Heart right ventricle (tissue), 16 donors: ENCODE results near the gene RIN1. TPM values are rescaled to one million over a fixed set of nuclear protein-coding genes. Genes with fewer than 3 reads are reported as not detected.

Source experiments
- ATAC-seq, 8 donors: fragments of 200-7000 bp; cut with Tn5 transposase; one replicate each; pipeline ENCODE4 v1.9.1; 2020; ENCODE audit warnings: mild to moderate bottlenecking in 8 of 8, moderate library complexity in 8 of 8, moderate number of reproducible peaks in 1 of 8
- DNase-seq, 2 donors: peaks; one replicate each; pipeline ENCODE4 v3.0.0-alpha.2; 2020
- H3K27ac ChIP-seq, 10 donors: fragments of 200-600 bp; sonication (generic) in 2 of 10; one replicate each; pipeline versions ENCODE4 v1.5.0 to v1.8.0; 2020 to 2022; ENCODE audit warnings: mild to moderate bottlenecking in 3 of 10
- H3K27me3 ChIP-seq, 7 donors: fragments of 200-600 bp; one replicate each; pipeline ENCODE4 v1.8.0; 2021 to 2022; ENCODE audit warnings: mild to moderate bottlenecking in 2 of 7
- H3K36me3 ChIP-seq, 9 donors: fragments of 200-600 bp; sonication (generic) in 1 of 9; one replicate each; pipeline versions ENCODE4 v1.5.0 to v1.8.0; 2020 to 2022; ENCODE audit warnings: mild to moderate bottlenecking in 2 of 9
- H3K4me1 ChIP-seq, 9 donors: fragments of 200-600 bp; sonication (generic) in 1 of 9; one replicate each; pipeline versions ENCODE4 v1.5.0 to v1.8.0; 2020 to 2022; ENCODE audit warnings: mild to moderate bottlenecking in 4 of 9
- H3K4me3 ChIP-seq, 10 donors: fragments of 200-600 bp; sonication (generic) in 2 of 10; one replicate each; pipeline versions ENCODE4 v1.5.0 to v1.8.0; 2020 to 2022; ENCODE audit warnings: mild to moderate bottlenecking in 7 of 10, moderate library complexity in 2 of 10
- H3K9me3 ChIP-seq, 11 donors: fragments of 200-600 bp in 10 of 11; sonication (generic) in 2 of 11; one replicate each; pipeline versions ENCODE4 v1.5.0 to v1.8.0; 2013 to 2022; ENCODE audit warnings: mild to moderate bottlenecking in 2 of 11, control low read depth in 1 of 11, moderate library complexity in 1 of 11
- CTCF ChIP-seq, 9 donors: fragments of 200-600 bp; sonication (generic) in 2 of 9; IDR thresholded peaks; one replicate each; pipeline versions ENCODE4 v1.5.0 to v1.8.0; 2021 to 2022; ENCODE audit warnings: antibody characterized with exemption in 9 of 9, mild to moderate bottlenecking in 5 of 9, moderate library complexity in 1 of 9
- WGBS, 2 donors: extraction: QIAGEN DNeasy Blood & Tissue Kit; methylation state at CpG; one replicate each; pipeline ENCODE4 v1.1.7; 2013; ENCODE audit warnings: inconsistent platforms in 1 of 2; 5-methylcytosine and 5-hydroxymethylcytosine counted together
- intact Hi-C, 10 donors: fragments of 100-400 bp; cut with DNase I; formaldehyde crosslinking; loops; one replicate each; pipeline versions ENCODE4 v1.11.1 to v1.14.2; 2022
- polyA plus RNA-seq, 2 donors: library from polyadenylated mRNA; stranded (reverse); fragments of 200-250 nt; gene quantifications; one replicate each; pipeline ENCODE4 v1.2.3, GENCODE V29; 2013
- total RNA-seq, 10 donors: library from RNA; stranded (reverse); fragmentation: NEBNext Ultra II Directional in 3 of 10; extraction: Animal tissue kit (Norgen Biotek cat#: 25700) in 3 of 10; gene quantifications; one replicate each; pipeline versions ENCODE4 v1.2.1 to v1.2.4, GENCODE V29; 2021 to 2023
- donor health status: Arrhythmogenic right ventricular cardiomyopathy.
- donor health status: ischemic (EF 13 %, LVEDD 7.1; RV severe dilation, severe dysfunction).
- donor health status: healthy with polysubstance abuse.
- donor health status: DM: no; HTN: yes; CAD: no.
- donor health status: DM: no; HTN: no; CAD: no.
- donor health status: ischemic (EF 25% LVEDD 6.9; RV normal size, moderate dysfunction).
- donor health status: ischemic (EF 25% LVEDD 5.7; RV mildly dilated, moderate dysfunction).
- donor health status: healthy.
- donor health status: DM: yes; HTN: yes; CAD: no.
- donor health status: Ischemic cardiomyopathy.
- donor health status: ischemic (EF 35%, LVEDD 5.7; RV mildly dilated, moderate dysfunction).
- donor health status: nonischemic (EF 11% LVEDD 7.7; RV severe dilation, severe dysfunction).
- donor health status: DM: yes; HTN: yes; CAD: no.
- donor health status: PGD.
- donor health status: ischemic (EF 29% LVEDD 5.4; RV normal size, mild dysfunction).
- donor health status: nonischemic (EF 23%, LVEDD 6.1; RV moderate dilation, normal function).

RIN1 gene
- total and polyA plus RNA-seq, 12 donors, result 0.81 to 10.8 (median 1.9) TPM

GRCh38 chr11:66283461-66284105 lies 52.7 kb downstream of the RIN1 start:
- DNase-seq, result no peak
- H3K36me3 ChIP-seq, result peaks cover 0 to 15% (median 0%) of the 10 kb centered on the region in 9 donors
- TF ChIP-seq CTCF (IDR thresholded peaks at IDR 0.05), result peak in 1 of 9 donors; percentile 9
- intact Hi-C loops, result loop anchor here in 6 of 10 donors (2.0 to 10.0 kb wide), 3 partner anchors 59 to 61 kb away; no protein-coding TSS in a partner anchor
- no peak for ATAC-seq
- no peak overlapping the region for H3K4me3 ChIP-seq
- no peak overlapping the region for H3K27ac ChIP-seq
- H3K27me3 ChIP-seq, result peaks cover 0 to 6% (median 0%) of the 10 kb centered on the region in 7 donors
- 73 to 89% methylated on average over 14 of the region's 14 CpGs for WGBS, 2 donors
- no peaks in the 10 kb centered on the region for H3K9me3 ChIP-seq
- H3K4me1 ChIP-seq, result peaks cover 8 to 59% (median 31%) of the 10 kb centered on the region in 9 donors

- Histone ChIP-seq H3K9me3 (no peaks in the 10 kb centered on the region), H3K27ac (peak overlapping the region in 2 of 10 donors; percentile 0 to 21), H3K4me1 (peaks cover 5 to 56% (median 28%) of the 10 kb centered on the region in 9 donors), H3K27me3 (peaks cover 0 to 6% (median 0%) of the 10 kb centered on the region in 7 donors), H3K4me3 (no peak overlapping the region), H3K36me3 (peaks cover 0 to 15% (median 0%) of the 10 kb centered on the region in 9 donors)
- DNase-seq (peak; percentile 96 to 98), ATAC-seq (peak; percentile 80 to 94 (median 88))
- TF ChIP-seq CTCF (IDR thresholded peaks at IDR 0.05), result peak; percentile 83 to 99 (median 99)
- intact Hi-C loops, result loop anchor here in 7 of 10 donors (1.0 to 10.0 kb wide), 4 partner anchors 58 to 60 kb away; no protein-coding TSS in a partner anchor
- WGBS, 2 donors, result 15% methylated on average over 30 to 35 of the region's 35 CpGs
Observed at GRCh38 chr11:66282468-66283455, 53.5 kb downstream of the RIN1 start.

Other genes with a start within 250 kb of the RIN1 start
- 10 to 100 TPM; 24.4 to 46.8 (median 33.4) TPM for gene KLC2, start 78.7 kb downstream of the RIN1 start, total RNA-seq
- gene KLC2, start 78.7 kb downstream of the RIN1 start, polyA plus RNA-seq, result 10 to 100 TPM; 36.1 to 36.3 TPM
- gene RAB1B, start 67.8 kb downstream of the RIN1 start, total RNA-seq, result 100 to 1,000 TPM; 117 to 153 (median 132) TPM
- 100 to 1,000 TPM; 129 to 132 TPM for gene RAB1B, start 67.8 kb downstream of the RIN1 start, polyA plus RNA-seq
- under 1 TPM in 3 of 10 donors, not detected in 7; 0.45 to 0.57 (median 0.49) TPM for gene CNIH2, start 58.3 kb downstream of the RIN1 start, total RNA-seq
- gene CNIH2, start 58.3 kb downstream of the RIN1 start, polyA plus RNA-seq, result under 1 TPM; 0.06 to 0.44 TPM
- 10 to 100 TPM; 38.3 to 75.0 (median 51.9) TPM for gene YIF1A, start 47.3 kb downstream of the RIN1 start, total RNA-seq
- gene YIF1A, start 47.3 kb downstream of the RIN1 start, polyA plus RNA-seq, result 100 to 1,000 TPM in 1 of 2 donors, 10 to 100 TPM in 1; 54.9 to 168 TPM
- under 1 TPM in 4 of 10 donors, not detected in 6; 0.17 to 0.24 (median 0.20) TPM for gene TMEM151A, start 44.5 kb downstream of the RIN1 start, total RNA-seq
- gene TMEM151A, start 44.5 kb downstream of the RIN1 start, polyA plus RNA-seq, result under 1 TPM in 1 of 2 donors, not detected in 1; 0.10 TPM
- 10 to 100 TPM in 5 of 10 donors, 1 to 10 TPM in 5; 5.3 to 44.4 (median 9.1) TPM for gene CD248, start 19.4 kb downstream of the RIN1 start, total RNA-seq
- 10 to 100 TPM in 1 of 2 donors, 1 to 10 TPM in 1; 8.6 to 35.9 TPM for gene CD248, start 19.4 kb downstream of the RIN1 start, polyA plus RNA-seq
- gene BRMS1, start 8.7 kb upstream of the RIN1 start, total RNA-seq, result 10 to 100 TPM; 10.6 to 17.6 (median 12.9) TPM
- 10 to 100 TPM; 25.2 to 73.9 TPM for gene BRMS1, start 8.7 kb upstream of the RIN1 start, polyA plus RNA-seq
- 10 to 100 TPM; 36.5 to 69.6 (median 48.1) TPM for gene B4GAT1, start 11.2 kb upstream of the RIN1 start, total RNA-seq
- 10 to 100 TPM; 22.3 to 45.4 TPM for gene B4GAT1, start 11.2 kb upstream of the RIN1 start, polyA plus RNA-seq
- 10 to 100 TPM in 3 of 10 donors, 1 to 10 TPM in 7; 7.8 to 28.0 (median 9.5) TPM for gene SLC29A2, start 35.3 kb upstream of the RIN1 start, total RNA-seq
- gene SLC29A2, start 35.3 kb upstream of the RIN1 start, polyA plus RNA-seq, result 10 to 100 TPM; 25.9 to 50.6 TPM
- not detected for gene NPAS4, start 84.6 kb upstream of the RIN1 start, total RNA-seq
- gene NPAS4, start 84.6 kb upstream of the RIN1 start, polyA plus RNA-seq, result under 1 TPM in 1 of 2 donors, not detected in 1; 0.04 TPM
- 10 to 100 TPM; 37.2 to 57.2 (median 48.2) TPM for gene MRPL11, start 102.4 kb upstream of the RIN1 start, total RNA-seq
- 10 to 100 TPM; 33.3 to 51.0 TPM for gene MRPL11, start 102.4 kb upstream of the RIN1 start, polyA plus RNA-seq
- gene PELI3, start 130.5 kb upstream of the RIN1 start, total RNA-seq, result 10 to 100 TPM in 1 of 10 donors, 1 to 10 TPM in 9; 5.3 to 10.9 (median 6.5) TPM
- 1 to 10 TPM; 3.5 to 7.2 TPM for gene PELI3, start 130.5 kb upstream of the RIN1 start, polyA plus RNA-seq
- gene DPP3, start 144.0 kb upstream of the RIN1 start, total RNA-seq, result 10 to 100 TPM in 8 of 10 donors, 1 to 10 TPM in 2; 8.8 to 25.2 (median 14.7) TPM
- 10 to 100 TPM in 1 of 2 donors, 1 to 10 TPM in 1; 6.2 to 28.9 TPM for gene DPP3, start 144.0 kb upstream of the RIN1 start, polyA plus RNA-seq
- gene BBS1, start 174.2 kb upstream of the RIN1 start, total RNA-seq, result 10 to 100 TPM; 14.5 to 23.9 (median 18.1) TPM
- gene BBS1, start 174.2 kb upstream of the RIN1 start, polyA plus RNA-seq, result 10 to 100 TPM in 1 of 2 donors, 1 to 10 TPM in 1; 9.6 to 14.7 TPM
- 1 to 10 TPM; 4.6 to 8.4 (median 5.4) TPM for gene ZDHHC24, start 209.6 kb upstream of the RIN1 start, total RNA-seq
- 1 to 10 TPM; 6.3 to 7.7 TPM for gene ZDHHC24, start 209.6 kb upstream of the RIN1 start, polyA plus RNA-seq
- under 1 TPM in 1 of 10 donors, not detected in 9; 0.24 TPM for gene ACTN3, start 210.5 kb upstream of the RIN1 start, total RNA-seq
- gene ACTN3, start 210.5 kb upstream of the RIN1 start, polyA plus RNA-seq, result under 1 TPM in 1 of 2 donors, not detected in 1; 0.03 TPM
- 10 to 100 TPM; 29.1 to 75.5 (median 51.3) TPM for gene CTSF, start 232.2 kb upstream of the RIN1 start, total RNA-seq
- gene CTSF, start 232.2 kb upstream of the RIN1 start, polyA plus RNA-seq, result 10 to 100 TPM; 17.1 to 19.9 TPM